Measurements from ENCODE around the gene WDFY3. TPM values are rescaled to one million over a fixed set of nuclear protein-coding genes. Genes with fewer than 3 reads are reported as not detected.
A peak's percentile ranks its signal among the peaks of the same experiment; 100 is the strongest.

WDFY3 gene
- total RNA-seq, 1 donor: 91.9 TPM

- TF ChIP-seq CTCF (IDR thresholded peaks at IDR 0.05; ENCODE audit: extremely low read depth, low read depth, low read length): no peak
- Histone ChIP-seq H2AFZ (ENCODE audit: low read length) (no peak overlapping the region), H3K9me3 (ENCODE audit: low read depth, low read length) (no peaks in the 10 kb centered on the region), H3K4me3 (ENCODE audit: insufficient read depth, low read length) (no peak overlapping the region), H3K4me2 (ENCODE audit: insufficient read depth, low read length) (no peak overlapping the region), H3K27me3 (ENCODE audit: insufficient read depth, low read length) (no peaks in the 10 kb centered on the region), H4K20me1 (ENCODE audit: insufficient read depth, low read length) (no peaks in the 10 kb centered on the region), H3K4me1 (ENCODE audit: insufficient read depth, low read length) (no peaks in the 10 kb centered on the region), H3K27ac (ENCODE audit: low read depth, low read length) (no peak overlapping the region), H3K36me3 (ENCODE audit: insufficient read depth, low read length) (peaks cover 30% of the 10 kb centered on the region), H3K79me2 (ENCODE audit: insufficient read depth, low read length) (no peaks in the 10 kb centered on the region)
- DNase-seq (ENCODE audit: insufficient read length, low spot score, missing footprints): no peak
These were observed 185.8 kb downstream of the WDFY3 start for GRCh38 chr4:84780719-84781118.

- peak overlapping the region; percentile 9 for H3K27ac ChIP-seq (ENCODE audit: low read depth, low read length)
- no peak overlapping the region for H2AFZ ChIP-seq (ENCODE audit: low read length)
- no peak for DNase-seq (ENCODE audit: insufficient read length, low spot score, missing footprints)
- no peak overlapping the region for H3K4me3 ChIP-seq (ENCODE audit: insufficient read depth, low read length)
- H3K79me2 ChIP-seq (ENCODE audit: insufficient read depth, low read length): no peaks in the 10 kb centered on the region
- H3K4me2 ChIP-seq (ENCODE audit: insufficient read depth, low read length): no peak overlapping the region
- peaks cover 32% of the 10 kb centered on the region for H3K36me3 ChIP-seq (ENCODE audit: insufficient read depth, low read length)
- H3K9me3 ChIP-seq (ENCODE audit: low read depth, low read length): no peaks in the 10 kb centered on the region
- TF ChIP-seq CTCF (IDR thresholded peaks at IDR 0.05; ENCODE audit: extremely low read depth, low read depth, low read length): no peak
- H3K4me1 ChIP-seq (ENCODE audit: insufficient read depth, low read length): no peaks in the 10 kb centered on the region
- no peaks in the 10 kb centered on the region for H4K20me1 ChIP-seq (ENCODE audit: insufficient read depth, low read length)
- H3K27me3 ChIP-seq (ENCODE audit: insufficient read depth, low read length): no peaks in the 10 kb centered on the region
These were observed 188.4 kb downstream of the WDFY3 start for GRCh38 chr4:84778041-84778440.

GRCh38 chr4:84767168-84767567, 199.3 kb downstream of the WDFY3 start:
- Histone ChIP-seq H3K4me1 (ENCODE audit: insufficient read depth, low read length) (no peaks in the 10 kb centered on the region), H2AFZ (ENCODE audit: low read length) (no peak overlapping the region), H3K79me2 (ENCODE audit: insufficient read depth, low read length) (no peaks in the 10 kb centered on the region), H3K4me2 (ENCODE audit: insufficient read depth, low read length) (no peak overlapping the region), H3K27ac (ENCODE audit: low read depth, low read length) (no peak overlapping the region), H3K27me3 (ENCODE audit: insufficient read depth, low read length) (no peaks in the 10 kb centered on the region), H3K36me3 (ENCODE audit: insufficient read depth, low read length) (peaks cover 14% of the 10 kb centered on the region), H3K9me3 (ENCODE audit: low read depth, low read length) (no peaks in the 10 kb centered on the region), H3K4me3 (ENCODE audit: insufficient read depth, low read length) (no peak overlapping the region), H4K20me1 (ENCODE audit: insufficient read depth, low read length) (no peaks in the 10 kb centered on the region)
- TF ChIP-seq CTCF (IDR thresholded peaks at IDR 0.05; ENCODE audit: extremely low read depth, low read depth, low read length): no peak
- no peak for DNase-seq (ENCODE audit: insufficient read length, low spot score, missing footprints)

GRCh38 chr4:84753321-84753972, 213.0 kb downstream of the WDFY3 start:
- H2AFZ ChIP-seq (ENCODE audit: low read length): no peak overlapping the region
- H4K20me1 ChIP-seq (ENCODE audit: insufficient read depth, low read length): peaks cover 4% of the 10 kb centered on the region
- no peaks in the 10 kb centered on the region for H3K27me3 ChIP-seq (ENCODE audit: insufficient read depth, low read length)
- H3K9me3 ChIP-seq (ENCODE audit: low read depth, low read length): no peaks in the 10 kb centered on the region
- no peaks in the 10 kb centered on the region for H3K4me1 ChIP-seq (ENCODE audit: insufficient read depth, low read length)
- H3K4me2 ChIP-seq (ENCODE audit: insufficient read depth, low read length): no peak overlapping the region
- DNase-seq (ENCODE audit: insufficient read length, low spot score, missing footprints): no peak
- no peak overlapping the region for H3K4me3 ChIP-seq (ENCODE audit: insufficient read depth, low read length)
- H3K27ac ChIP-seq (ENCODE audit: low read depth, low read length): no peak overlapping the region
- H3K79me2 ChIP-seq (ENCODE audit: insufficient read depth, low read length): no peaks in the 10 kb centered on the region
- no peak for TF ChIP-seq CTCF (IDR thresholded peaks at IDR 0.05; ENCODE audit: extremely low read depth, low read depth, low read length)
- H3K36me3 ChIP-seq (ENCODE audit: insufficient read depth, low read length): peaks cover 26% of the 10 kb centered on the region

All from osteoblast (primary cell).